ENCODE data around the gene KRTAP20-4.

KRTAP20-4 gene

DNA sequence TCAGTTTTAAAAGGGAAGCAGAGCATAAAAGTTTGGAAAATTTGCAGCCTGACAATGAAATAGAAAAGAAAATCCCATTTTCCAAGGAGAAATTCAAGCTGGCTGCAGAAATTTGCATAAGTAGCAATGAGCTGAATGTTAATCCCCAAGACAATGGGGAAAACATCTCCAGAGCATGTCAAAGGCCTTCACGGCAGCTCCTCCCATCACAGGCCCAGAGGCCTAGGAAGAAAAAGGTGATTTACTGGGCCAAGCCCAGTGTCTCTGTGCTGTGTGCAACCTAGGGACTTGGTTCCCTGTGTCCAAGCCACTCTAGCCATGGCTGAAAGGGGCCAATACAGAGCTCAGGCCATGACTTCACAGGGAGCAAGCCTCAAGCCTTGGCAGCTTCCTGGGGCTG lies 48.3 kb downstream of the KRTAP20-4 start:
- no peak for DNase-seq
